ENCODE results near the gene FAM120B. TPM values are rescaled to one million over a fixed set of nuclear protein-coding genes. Genes with fewer than 3 reads are reported as not detected.

Gene FAM120B
- total RNA-seq, 3 donors from 2014 or later (not counting 1 experiment from before 2014, with no cell fraction given): 37.8 to 55.6 (median 39.9) TPM

DNA sequence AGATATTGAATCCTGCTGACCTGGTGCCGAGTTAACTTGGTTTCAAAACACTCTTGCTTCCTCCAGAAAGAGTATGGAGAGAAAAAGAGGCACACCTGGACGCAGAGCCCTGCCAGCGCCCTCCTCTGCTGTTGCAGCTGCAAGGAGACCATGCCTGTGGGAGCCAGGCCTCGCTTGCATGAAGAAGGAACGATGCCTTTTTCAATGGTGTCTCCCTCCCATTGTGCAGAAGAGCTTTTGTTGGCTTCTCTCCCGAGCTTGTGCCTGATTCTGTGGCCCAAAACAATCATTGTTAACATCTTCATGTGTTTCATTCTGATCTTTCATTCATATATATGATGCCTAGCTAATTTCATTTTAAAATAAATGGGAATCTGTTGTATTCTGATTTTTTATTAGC, 98.1 kb downstream of the FAM120B start:
- TF ChIP-seq, protein P1, sequence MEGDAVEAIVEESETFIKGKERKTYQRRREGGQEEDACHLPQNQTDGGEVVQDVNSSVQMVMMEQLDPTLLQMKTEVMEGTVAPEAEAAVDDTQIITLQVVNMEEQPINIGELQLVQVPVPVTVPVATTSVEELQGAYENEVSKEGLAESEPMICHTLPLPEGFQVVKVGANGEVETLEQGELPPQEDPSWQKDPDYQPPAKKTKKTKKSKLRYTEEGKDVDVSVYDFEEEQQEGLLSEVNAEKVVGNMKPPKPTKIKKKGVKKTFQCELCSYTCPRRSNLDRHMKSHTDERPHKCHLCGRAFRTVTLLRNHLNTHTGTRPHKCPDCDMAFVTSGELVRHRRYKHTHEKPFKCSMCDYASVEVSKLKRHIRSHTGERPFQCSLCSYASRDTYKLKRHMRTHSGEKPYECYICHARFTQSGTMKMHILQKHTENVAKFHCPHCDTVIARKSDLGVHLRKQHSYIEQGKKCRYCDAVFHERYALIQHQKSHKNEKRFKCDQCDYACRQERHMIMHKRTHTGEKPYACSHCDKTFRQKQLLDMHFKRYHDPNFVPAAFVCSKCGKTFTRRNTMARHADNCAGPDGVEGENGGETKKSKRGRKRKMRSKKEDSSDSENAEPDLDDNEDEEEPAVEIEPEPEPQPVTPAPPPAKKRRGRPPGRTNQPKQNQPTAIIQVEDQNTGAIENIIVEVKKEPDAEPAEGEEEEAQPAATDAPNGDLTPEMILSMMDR (IDR thresholded peaks at IDR 0.05): no peak
- H3K27me3 Mint-ChIP-seq (ENCODE audit: low read depth in 2 of 2): no peaks in the 10 kb centered on the region
- 100% methylated on average over 6 of the region's 6 CpGs for WGBS (ENCODE audit: insufficient coverage)
- intact Hi-C loops (cut with micrococcal nuclease): loop anchor here (5.0 kb wide), 1 partner anchor 38 kb away; no protein-coding TSS in a partner anchor
- H3K36me3 ChIP-seq (ENCODE audit: control insufficient read depth, insufficient read depth, low read length): peaks cover 23% of the 10 kb centered on the region
- no peak for ATAC-seq
- no peaks in the 10 kb centered on the region for H3K9me3 Mint-ChIP-seq
- no peaks in the 10 kb centered on the region for H3K27me3 ChIP-seq (ENCODE audit: control insufficient read depth, insufficient read depth, low read length)
- H3K4me1 ChIP-seq (ENCODE audit: control insufficient read depth, insufficient read depth, low read length): peaks cover 25% of the 10 kb centered on the region
- H3K4me1 Mint-ChIP-seq: peaks cover 72 to 79% of the 10 kb centered on the region in 2 donors
- H3K36me3 Mint-ChIP-seq: no peaks in the 10 kb centered on the region
- H3K4me3 ChIP-seq (ENCODE audit: low read length): no peak overlapping the region
- H3K9me3 ChIP-seq (ENCODE audit: control insufficient read depth, insufficient read depth, low read length): no peaks in the 10 kb centered on the region
- H3K27ac Mint-ChIP-seq: peak overlapping the region; percentile 82
- no peak overlapping the region for H3K4me3 Mint-ChIP-seq
- DNase-seq: no peak
- H3K27ac ChIP-seq (ENCODE audit: low read length): no peak overlapping the region

DNA sequence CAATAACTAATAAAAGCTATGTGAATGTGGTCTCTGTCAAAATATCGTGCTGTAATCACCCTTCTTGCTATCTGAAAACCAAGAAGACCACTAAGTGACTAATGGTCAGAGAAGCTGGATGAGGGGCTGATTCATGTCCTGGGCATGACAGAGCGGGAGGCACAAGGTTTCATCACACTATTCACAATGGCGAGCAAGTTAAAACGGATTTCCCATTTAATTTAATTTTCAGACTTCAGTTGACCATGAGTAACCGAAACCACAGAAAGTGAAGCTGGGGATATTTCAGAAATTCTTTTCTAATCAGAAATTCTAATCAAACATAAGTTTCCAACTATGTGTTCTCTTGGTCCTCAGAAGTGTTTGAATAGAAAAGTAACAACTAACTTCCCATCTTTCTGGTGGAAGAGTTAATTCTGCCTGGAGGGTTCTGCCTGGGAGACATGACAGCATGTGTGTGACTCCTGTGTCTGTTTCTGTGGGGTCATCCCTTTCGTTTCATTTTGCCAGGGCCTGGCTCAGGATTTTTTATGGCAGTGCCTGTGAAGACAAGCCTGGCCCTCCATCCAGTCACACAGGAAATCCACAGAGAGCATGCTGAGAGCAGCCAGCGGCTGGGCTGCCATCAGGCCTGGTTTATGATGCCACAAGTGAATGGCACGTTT, 98.9 kb downstream of the FAM120B start:
- Mint-ChIP-seq H3K27me3 (ENCODE audit: low read depth in 2 of 2) (no peaks in the 10 kb centered on the region), H3K4me3 (peak overlapping the region; percentile 49), H3K36me3 (peaks cover 2% of the 10 kb centered on the region), H3K4me1 (peaks cover 73 to 75% of the 10 kb centered on the region in 2 donors), H3K27ac (peak overlapping the region; percentile 82), H3K9me3 (peaks cover 0 to 2% of the 10 kb centered on the region in 2 donors)
- no peak for DNase-seq
- TF ChIP-seq, protein P1 (IDR thresholded peaks at IDR 0.05): no peak
- H3K4me1 ChIP-seq (ENCODE audit: control insufficient read depth, insufficient read depth, low read length): peaks cover 25% of the 10 kb centered on the region
- H3K27ac ChIP-seq (ENCODE audit: low read length): peak overlapping the region; percentile 1
- peaks cover 22% of the 10 kb centered on the region for H3K36me3 ChIP-seq (ENCODE audit: control insufficient read depth, insufficient read depth, low read length)
- 48% methylated on average over 7 of the region's 8 CpGs for WGBS (ENCODE audit: insufficient coverage)
- H3K27me3 ChIP-seq (ENCODE audit: control insufficient read depth, insufficient read depth, low read length): no peaks in the 10 kb centered on the region
- intact Hi-C loops (cut with micrococcal nuclease): loop anchor here (5.0 kb wide), 1 partner anchor 37 kb away; no protein-coding TSS in a partner anchor
- no peak overlapping the region for H3K4me3 ChIP-seq (ENCODE audit: low read length)
- H3K9me3 ChIP-seq (ENCODE audit: control insufficient read depth, insufficient read depth, low read length): no peaks in the 10 kb centered on the region
- ATAC-seq: peak; percentile 57 to 92 (median 87)

DNA sequence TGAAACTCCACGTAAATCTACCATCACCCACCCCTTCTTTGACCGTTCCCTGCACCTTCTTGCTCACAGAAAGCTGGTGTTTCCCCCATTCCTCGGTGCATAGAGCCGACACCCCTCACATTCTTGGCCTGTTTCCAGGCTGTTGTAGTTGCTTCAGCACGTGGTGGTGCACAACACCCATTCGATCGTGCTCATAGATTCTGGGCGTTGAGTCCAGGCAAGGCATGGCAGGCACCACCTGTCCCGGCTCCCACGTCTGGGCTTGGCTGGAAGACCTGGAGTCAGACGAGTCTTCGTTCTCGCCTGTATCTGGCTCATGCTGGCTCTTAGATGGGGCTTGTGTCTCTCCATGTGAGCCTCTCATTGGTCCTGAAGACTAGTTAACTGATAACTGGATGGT, 100.6 kb downstream of the FAM120B start:
- Histone ChIP-seq H3K27me3 (ENCODE audit: control insufficient read depth, insufficient read depth, low read length) (no peaks in the 10 kb centered on the region), H3K36me3 (ENCODE audit: control insufficient read depth, insufficient read depth, low read length) (peaks cover 11% of the 10 kb centered on the region), H3K4me1 (ENCODE audit: control insufficient read depth, insufficient read depth, low read length) (peaks cover 25% of the 10 kb centered on the region), H3K4me3 (ENCODE audit: low read length) (no peak overlapping the region), H3K27ac (ENCODE audit: low read length) (no peak overlapping the region), H3K9me3 (ENCODE audit: control insufficient read depth, insufficient read depth, low read length) (no peaks in the 10 kb centered on the region)
- Mint-ChIP-seq H3K27ac (peak overlapping the region in 1 of 2 donors; percentile 82), H3K36me3 (peaks cover 11% of the 10 kb centered on the region), H3K9me3 (peaks cover 3 to 5% of the 10 kb centered on the region in 2 donors), H3K27me3 (ENCODE audit: low read depth in 2 of 2) (no peaks in the 10 kb centered on the region), H3K4me1 (peaks cover 62 to 76% of the 10 kb centered on the region in 2 donors), H3K4me3 (no peak overlapping the region)
- DNase-seq (no peak), ATAC-seq (no peak)
- TF ChIP-seq, protein P1 (IDR thresholded peaks at IDR 0.05): no peak
- 88% methylated on average over 13 of the region's 13 CpGs for WGBS (ENCODE audit: insufficient coverage)
- intact Hi-C loops (cut with micrococcal nuclease): loop anchor here (5.0 kb wide), 1 partner anchor 35 kb away; no protein-coding TSS in a partner anchor

All from natural killer cell (primary cell).